ENCODE data around the gene SFXN3.

The SFXN3 gene

GRCh38 chr10:101001659-101002035 is 29.4 kb upstream of the SFXN3 start:
- H3K36me3 ChIP-seq (ENCODE audit: insufficient read depth, low read length), result peaks cover 32% of the 10 kb centered on the region
- H3K9ac ChIP-seq (ENCODE audit: low read length), result peak overlapping the region; percentile 94
- peaks cover 35% of the 10 kb centered on the region for H3K4me1 ChIP-seq (ENCODE audit: insufficient read depth, low read length)
- no peaks in the 10 kb centered on the region for H3K9me3 ChIP-seq (ENCODE audit: low read length)
- H3K27ac ChIP-seq (ENCODE audit: low read depth, low read length), result peak overlapping the region; percentile 65
- H3K27me3 ChIP-seq (ENCODE audit: control insufficient read depth in 1 of 2, insufficient read depth in 2 of 2, low read length in 2 of 2), result no peaks in the 10 kb centered on the region
- H3K4me3 ChIP-seq (ENCODE audit: low read depth in 1 of 2, low read length in 2 of 2), result peak overlapping the region in 1 of 2 donors; percentile 79

DNA sequence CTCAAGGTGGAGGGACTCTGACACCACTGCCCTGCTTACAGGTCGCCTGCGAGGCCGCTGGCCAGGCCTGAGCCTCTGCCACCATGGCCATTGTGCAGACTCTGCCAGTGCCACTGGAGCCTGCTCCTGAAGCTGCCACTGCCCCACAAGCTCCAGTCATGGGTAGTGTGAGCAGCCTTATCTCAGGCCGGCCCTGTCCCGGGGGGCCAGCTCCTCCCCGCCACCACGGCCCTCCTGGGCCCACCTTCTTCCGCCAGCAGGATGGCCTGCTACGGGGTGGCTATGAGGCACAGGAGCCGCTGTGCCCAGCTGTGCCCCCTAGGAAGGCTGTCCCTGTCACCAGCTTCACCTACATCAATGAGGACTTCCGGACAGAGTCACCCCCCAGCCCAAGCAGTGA is 28.6 kb upstream of the SFXN3 start:
- peak overlapping the region in 1 of 2 donors; percentile 79 for H3K4me3 ChIP-seq (ENCODE audit: low read depth in 1 of 2, low read length in 2 of 2)
- peak overlapping the region; percentile 65 for H3K27ac ChIP-seq (ENCODE audit: low read depth, low read length)
- peaks cover 32% of the 10 kb centered on the region for H3K36me3 ChIP-seq (ENCODE audit: insufficient read depth, low read length)

DNA sequence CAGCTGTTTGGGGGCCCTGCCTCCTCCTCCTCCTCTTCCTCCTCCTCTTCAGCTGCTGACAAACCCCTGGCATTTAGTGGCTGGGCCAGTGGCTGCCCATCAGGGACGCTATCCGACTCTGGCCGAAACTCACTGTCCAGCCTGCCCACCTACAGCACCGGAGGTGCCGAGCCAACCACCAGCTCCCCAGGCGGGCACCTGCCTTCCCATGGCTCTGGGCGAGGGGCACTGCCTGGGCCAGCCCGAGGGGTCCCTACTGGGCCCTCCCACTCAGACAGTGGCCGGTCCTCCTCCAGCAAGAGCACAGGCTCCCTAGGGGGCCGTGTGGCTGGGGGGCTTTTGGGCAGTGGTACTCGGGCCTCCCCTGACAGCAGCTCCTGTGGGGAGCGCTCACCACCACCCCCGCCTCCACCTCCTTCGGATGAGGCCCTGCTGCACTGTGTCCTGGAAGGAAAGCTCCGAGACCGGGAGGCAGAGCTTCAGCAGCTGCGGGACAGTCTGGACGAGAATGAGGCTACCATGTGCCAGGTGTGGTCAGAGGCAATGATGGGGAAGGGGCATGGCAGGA is 27.3 kb upstream of the SFXN3 start:
- H3K27ac ChIP-seq (ENCODE audit: low read depth, low read length), result peak overlapping the region; percentile 19
- H3K9me3 ChIP-seq (ENCODE audit: low read length), result no peaks in the 10 kb centered on the region
- peaks cover 32% of the 10 kb centered on the region for H3K36me3 ChIP-seq (ENCODE audit: insufficient read depth, low read length)
- H3K27me3 ChIP-seq (ENCODE audit: control insufficient read depth in 1 of 2, insufficient read depth in 2 of 2, low read length in 2 of 2), result no peaks in the 10 kb centered on the region
- no peak overlapping the region for H3K4me3 ChIP-seq (ENCODE audit: low read depth in 1 of 2, low read length in 2 of 2)
- peaks cover 40% of the 10 kb centered on the region for H3K4me1 ChIP-seq (ENCODE audit: insufficient read depth, low read length)
- no peak overlapping the region for H3K9ac ChIP-seq (ENCODE audit: low read length)

More for the DNA sequence above, 28.6 kb upstream of the SFXN3 start:
- peaks cover 35% of the 10 kb centered on the region for H3K4me1 ChIP-seq (ENCODE audit: insufficient read depth, low read length)
- H3K9ac ChIP-seq (ENCODE audit: low read length), result peak overlapping the region; percentile 94
- no peaks in the 10 kb centered on the region for H3K27me3 ChIP-seq (ENCODE audit: control insufficient read depth in 1 of 2, insufficient read depth in 2 of 2, low read length in 2 of 2)
- no peaks in the 10 kb centered on the region for H3K9me3 ChIP-seq (ENCODE audit: low read length)

GRCh38 chr10:101005361-101005760 is 25.7 kb upstream of the SFXN3 start:
- Histone ChIP-seq H3K9me3 (ENCODE audit: low read length) (no peaks in the 10 kb centered on the region), H3K9ac (ENCODE audit: low read length) (no peak overlapping the region), H3K27me3 (ENCODE audit: control insufficient read depth in 1 of 2, insufficient read depth in 2 of 2, low read length in 2 of 2) (no peaks in the 10 kb centered on the region), H3K4me1 (ENCODE audit: insufficient read depth, low read length) (peaks cover 38% of the 10 kb centered on the region), H3K36me3 (ENCODE audit: insufficient read depth, low read length) (peaks cover 32% of the 10 kb centered on the region), H3K4me3 (ENCODE audit: low read depth in 1 of 2, low read length in 2 of 2) (no peak overlapping the region), H3K27ac (ENCODE audit: low read depth, low read length) (no peak overlapping the region)

DNA sequence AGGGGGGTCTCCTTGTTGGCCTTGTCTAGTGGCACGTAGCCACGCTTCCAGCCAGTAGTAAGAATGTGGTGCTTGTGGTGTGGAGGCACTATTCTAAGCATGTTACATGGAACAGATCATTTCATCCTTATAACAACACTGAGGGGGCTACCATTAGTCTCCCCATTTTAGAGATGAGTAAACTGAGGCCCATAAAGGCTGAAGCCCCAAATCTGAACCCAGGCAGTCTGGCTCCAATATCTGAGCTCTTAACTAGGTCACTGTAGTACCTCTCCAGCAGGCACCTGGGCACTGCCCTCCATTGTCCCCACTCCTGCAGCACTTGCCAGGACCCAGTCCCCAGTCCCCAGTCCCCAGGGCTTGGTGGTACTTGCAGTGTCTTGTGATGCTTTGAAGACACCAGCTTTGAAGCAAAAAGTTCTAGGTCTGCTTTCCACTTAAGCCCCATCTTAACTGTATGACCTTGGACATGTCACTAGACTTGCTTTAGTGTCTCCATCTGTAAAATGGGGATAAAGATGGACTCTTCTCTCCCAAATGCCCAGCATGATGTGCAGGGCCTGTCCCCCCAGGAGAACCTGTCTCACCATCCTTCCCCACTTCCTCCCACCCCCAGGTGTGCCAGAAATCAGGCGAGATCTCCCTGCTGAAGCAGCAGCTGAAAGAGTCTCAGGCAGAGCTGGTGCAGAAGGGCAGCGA is 25.0 kb upstream of the SFXN3 start:
- H3K9me3 ChIP-seq (ENCODE audit: low read length), result no peaks in the 10 kb centered on the region
- no peak overlapping the region for H3K4me3 ChIP-seq (ENCODE audit: low read depth in 1 of 2, low read length in 2 of 2)
- no peaks in the 10 kb centered on the region for H3K27me3 ChIP-seq (ENCODE audit: control insufficient read depth in 1 of 2, insufficient read depth in 2 of 2, low read length in 2 of 2)
- H3K9ac ChIP-seq (ENCODE audit: low read length), result no peak overlapping the region
- H3K27ac ChIP-seq (ENCODE audit: low read depth, low read length), result no peak overlapping the region
- peaks cover 32% of the 10 kb centered on the region for H3K4me1 ChIP-seq (ENCODE audit: insufficient read depth, low read length)
- peaks cover 32% of the 10 kb centered on the region for H3K36me3 ChIP-seq (ENCODE audit: insufficient read depth, low read length)

GRCh38 chr10:101006593-101007098 is 24.4 kb upstream of the SFXN3 start:
- H3K4me1 ChIP-seq (ENCODE audit: insufficient read depth, low read length), result peaks cover 26% of the 10 kb centered on the region
- no peak overlapping the region for H3K4me3 ChIP-seq (ENCODE audit: low read depth in 1 of 2, low read length in 2 of 2)
- peak overlapping the region; percentile 58 for H3K27ac ChIP-seq (ENCODE audit: low read depth, low read length)
- no peak overlapping the region for H3K9ac ChIP-seq (ENCODE audit: low read length)
- H3K9me3 ChIP-seq (ENCODE audit: low read length), result no peaks in the 10 kb centered on the region
- no peaks in the 10 kb centered on the region for H3K27me3 ChIP-seq (ENCODE audit: control insufficient read depth in 1 of 2, insufficient read depth in 2 of 2, low read length in 2 of 2)
- peaks cover 32% of the 10 kb centered on the region for H3K36me3 ChIP-seq (ENCODE audit: insufficient read depth, low read length)

DNA sequence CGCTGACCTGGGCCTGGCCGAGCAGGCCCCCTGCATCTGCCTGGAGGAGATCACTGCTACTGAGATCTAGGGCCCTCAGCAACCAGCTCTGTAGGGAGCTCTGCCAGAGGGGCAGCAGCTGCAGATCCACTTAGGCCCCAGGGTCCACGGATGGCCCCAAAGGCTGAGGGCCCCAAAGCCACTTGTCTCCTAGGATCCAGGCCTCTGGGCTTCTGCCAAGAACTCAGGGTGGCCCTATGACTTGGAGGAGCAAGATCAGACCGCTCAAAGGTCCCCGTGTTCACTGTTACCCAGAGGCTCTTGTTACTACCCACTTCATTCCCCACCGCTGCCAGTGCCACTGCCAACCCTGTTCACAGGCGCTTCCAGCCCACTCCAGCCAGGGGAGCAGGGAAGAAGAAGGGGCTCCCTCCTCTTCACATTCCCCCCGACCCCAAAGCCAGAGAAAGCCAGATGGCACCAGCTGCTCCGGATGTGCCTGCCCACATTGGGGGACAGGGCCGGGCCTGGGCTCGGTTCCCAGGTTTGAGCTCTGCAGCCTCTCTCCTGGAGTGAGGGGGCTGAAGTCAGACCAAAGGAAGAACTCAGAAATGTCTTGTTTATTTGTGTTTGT is 23.8 kb upstream of the SFXN3 start:
- Histone ChIP-seq H3K4me1 (ENCODE audit: insufficient read depth, low read length) (peaks cover 23% of the 10 kb centered on the region), H3K9me3 (ENCODE audit: low read length) (no peaks in the 10 kb centered on the region), H3K9ac (ENCODE audit: low read length) (no peak overlapping the region), H3K4me3 (ENCODE audit: low read depth in 1 of 2, low read length in 2 of 2) (no peak overlapping the region), H3K27me3 (ENCODE audit: control insufficient read depth in 1 of 2, insufficient read depth in 2 of 2, low read length in 2 of 2) (no peaks in the 10 kb centered on the region), H3K36me3 (ENCODE audit: insufficient read depth, low read length) (peaks cover 32% of the 10 kb centered on the region), H3K27ac (ENCODE audit: low read depth, low read length) (peak overlapping the region; percentile 58)

DNA sequence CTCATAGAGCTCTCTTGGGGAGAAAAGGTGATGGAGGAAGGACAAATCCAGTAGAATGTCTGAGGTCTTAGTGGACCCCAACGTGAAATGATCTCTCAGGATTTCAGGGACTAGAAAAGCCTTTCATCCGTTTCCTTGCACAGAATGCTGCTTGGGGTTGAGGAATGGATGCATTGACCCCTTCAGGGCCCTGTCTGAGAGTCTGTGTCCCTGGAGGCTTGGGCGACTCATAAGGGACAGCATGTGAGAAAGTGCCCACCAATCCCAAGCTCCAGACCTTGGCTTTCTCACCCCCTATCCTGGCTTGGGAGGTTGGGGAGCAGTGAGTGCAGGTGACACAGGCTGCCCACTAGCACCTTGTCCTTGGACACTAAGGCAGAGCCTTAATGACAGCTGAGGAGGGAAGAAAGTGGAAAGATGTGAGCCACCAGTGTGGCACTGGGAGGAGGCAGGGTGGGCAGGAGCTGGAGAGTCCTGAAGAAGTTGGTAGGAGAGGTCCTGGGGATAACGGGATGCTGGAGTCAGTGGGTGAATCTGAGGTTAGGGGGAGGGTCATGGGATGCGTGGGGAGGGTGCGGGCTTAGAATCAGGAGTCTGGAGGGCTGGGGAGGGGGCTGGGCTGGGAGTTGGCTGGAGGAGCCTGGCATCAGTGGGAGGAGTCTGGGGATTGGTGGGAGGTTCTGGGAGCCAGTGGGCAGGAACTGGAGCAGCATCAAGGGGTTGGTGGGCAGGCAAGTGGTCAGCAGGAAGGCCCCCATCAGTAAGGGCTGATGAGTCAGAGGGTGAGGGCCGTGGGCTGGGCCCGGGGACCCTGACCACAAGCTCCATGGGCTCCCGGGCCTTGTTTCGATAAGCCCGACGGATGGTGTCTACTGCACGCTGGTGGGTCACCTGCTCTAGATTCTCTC is 22.9 kb upstream of the SFXN3 start:
- peaks cover 22% of the 10 kb centered on the region for H3K4me1 ChIP-seq (ENCODE audit: insufficient read depth, low read length)
- no peaks in the 10 kb centered on the region for H3K9me3 ChIP-seq (ENCODE audit: low read length)
- peak overlapping the region; percentile 25 for H3K27ac ChIP-seq (ENCODE audit: low read depth, low read length)
- peaks cover 26% of the 10 kb centered on the region for H3K36me3 ChIP-seq (ENCODE audit: insufficient read depth, low read length)
- H3K4me3 ChIP-seq (ENCODE audit: low read depth in 1 of 2, low read length in 2 of 2), result no peak overlapping the region
- no peaks in the 10 kb centered on the region for H3K27me3 ChIP-seq (ENCODE audit: control insufficient read depth in 1 of 2, insufficient read depth in 2 of 2, low read length in 2 of 2)
- H3K9ac ChIP-seq (ENCODE audit: low read length), result peak overlapping the region; percentile 35

DNA sequence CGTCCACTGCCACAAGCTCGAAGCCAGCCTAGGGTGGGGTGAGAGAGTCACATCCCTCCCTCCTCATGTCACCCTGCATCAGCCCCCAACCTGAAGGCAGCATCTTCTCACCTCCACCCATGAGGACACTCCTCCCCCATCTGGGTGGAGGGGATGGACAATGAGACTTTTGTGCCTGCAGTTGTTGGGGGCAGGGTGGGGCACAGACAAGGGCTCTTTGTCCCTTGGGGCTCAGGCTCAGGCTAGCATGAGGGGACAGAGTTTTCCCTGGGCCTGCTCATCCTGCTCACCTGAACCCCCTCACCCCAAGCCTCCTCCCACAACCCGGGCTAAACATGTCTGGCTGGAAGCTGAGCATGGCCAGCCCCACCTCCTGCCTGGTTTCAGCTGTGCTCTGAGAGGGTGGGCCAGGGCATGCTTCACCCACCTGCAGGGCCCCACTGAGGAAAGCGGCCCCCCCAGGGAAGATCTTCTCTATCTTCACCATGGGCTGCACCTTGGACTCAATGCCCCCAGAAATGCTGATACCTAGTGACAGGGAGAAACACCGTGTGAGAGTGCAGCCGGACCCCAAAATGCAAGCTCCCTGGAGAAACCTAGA is 22.1 kb upstream of the SFXN3 start:
- Histone ChIP-seq H3K4me1 (ENCODE audit: insufficient read depth, low read length) (peaks cover 27% of the 10 kb centered on the region), H3K27me3 (ENCODE audit: control insufficient read depth in 1 of 2, insufficient read depth in 2 of 2, low read length in 2 of 2) (no peaks in the 10 kb centered on the region), H3K9me3 (ENCODE audit: low read length) (no peaks in the 10 kb centered on the region), H3K4me3 (ENCODE audit: low read depth in 1 of 2, low read length in 2 of 2) (no peak overlapping the region), H3K9ac (ENCODE audit: low read length) (no peak overlapping the region), H3K36me3 (ENCODE audit: insufficient read depth, low read length) (peaks cover 18% of the 10 kb centered on the region), H3K27ac (ENCODE audit: low read depth, low read length) (peak overlapping the region; percentile 6)

- H3K4me1 ChIP-seq (ENCODE audit: insufficient read depth, low read length), result peaks cover 30% of the 10 kb centered on the region
- H3K9ac ChIP-seq (ENCODE audit: low read length), result no peak overlapping the region
- no peak overlapping the region for H3K4me3 ChIP-seq (ENCODE audit: low read depth in 1 of 2, low read length in 2 of 2)
- no peak overlapping the region for H3K27ac ChIP-seq (ENCODE audit: low read depth, low read length)
- H3K9me3 ChIP-seq (ENCODE audit: low read length), result no peaks in the 10 kb centered on the region
- no peaks in the 10 kb centered on the region for H3K27me3 ChIP-seq (ENCODE audit: control insufficient read depth in 1 of 2, insufficient read depth in 2 of 2, low read length in 2 of 2)
- peaks cover 10% of the 10 kb centered on the region for H3K36me3 ChIP-seq (ENCODE audit: insufficient read depth, low read length)
These were observed 20.7 kb upstream of the SFXN3 start for GRCh38 chr10:101010329-101010728.
